IMR-90 (cell line): ENCODE measurements around the gene PDE11A. TPM values are rescaled to one million over a fixed set of nuclear protein-coding genes. Genes with fewer than 3 reads are reported as not detected.

Source experiments
- ATAC-seq: fragments of 200-7000 bp; cut with Tn5 transposase; 2 replicates; pipeline ENCODE4 v1.9.1; 2020; ENCODE audit warnings: low read depth, mild to moderate bottlenecking, moderate library complexity
- BruUV-seq: library from RNA; stranded (reverse); fragments of 400-500 nt; replicated peaks from 2 replicates; lab custom pipeline; 2021; lab: Mats Ljungman, UMichigan
- CTCF ChIA-PET: fragments of 300-600 bp; formaldehyde crosslinking; extraction: SDS; loops from one replicate; lab custom pipeline; 2021; ENCODE audit warnings: antibody characterized with exemption; lab: Yijun Ruan, JAX
- POLR2A ChIA-PET: fragments of 300-600 bp; sonication (Branson Sonifier 250); formaldehyde crosslinking; loops from one replicate; lab custom pipeline; 2022; ENCODE audit warnings: antibody characterized with exemption; ENCODE audit not compliant: unreplicated experiment; lab: Charles Lee
- DNase-seq: peaks from one replicate; pipeline ENCODE4 v3.0.0; 2013
- H2AFZ ChIP-seq: replicated peaks from 2 replicates; pipeline ENCODE3; 2013; ENCODE audit warnings: low read length, mild to moderate bottlenecking; ENCODE audit not compliant: poor library complexity
- H2AK5ac ChIP-seq: 2 replicates; pipeline ENCODE4 v1.6.1; 2013; ENCODE audit warnings: low read depth, low read length, inconsistent platforms
- H2AK9ac ChIP-seq: replicated peaks from 2 replicates; pipeline ENCODE3; 2013; ENCODE audit warnings: mild to moderate bottlenecking, low read depth, low read length, moderate library complexity; ENCODE audit not compliant: poor library complexity
- H2BK120ac ChIP-seq: 2 replicates; pipeline ENCODE4 v1.6.1; 2013; ENCODE audit warnings: low read depth, low read length, inconsistent platforms
- H2BK15ac ChIP-seq: 3 replicates; pipeline ENCODE4 v1.6.1; 2013; ENCODE audit warnings: low read depth, low read length, inconsistent platforms
- H2BK20ac ChIP-seq: 2 replicates; pipeline ENCODE4 v1.6.1; 2013; ENCODE audit warnings: low read depth, mild to moderate bottlenecking, inconsistent platforms, low read length, moderate library complexity
- H2BK5ac ChIP-seq: 2 replicates; pipeline ENCODE4 v1.6.1; 2013; ENCODE audit warnings: mild to moderate bottlenecking, low read depth, low read length, inconsistent platforms; ENCODE audit not compliant: poor library complexity, severe bottlenecking
- H3K14ac ChIP-seq: replicated peaks from 2 replicates; pipeline ENCODE4 v1.6.1; 2013; ENCODE audit warnings: low read depth, low read length, inconsistent platforms
- H3K18ac ChIP-seq: 2 replicates; pipeline ENCODE4 v1.6.1; 2013; ENCODE audit warnings: low read depth, low read length, control low read depth
- H3K23ac ChIP-seq: 2 replicates; pipeline ENCODE4 v1.6.1; 2013; ENCODE audit warnings: low read depth, low read length, inconsistent platforms
- H3K27ac ChIP-seq: 2 replicates; pipeline ENCODE4 v1.5.1; 2013; ENCODE audit warnings: mild to moderate bottlenecking, control low read depth, low read length; ENCODE audit not compliant: insufficient read depth
- H3K27me3 ChIP-seq: 2 replicates; pipeline ENCODE4 v1.6.1; 2013; ENCODE audit warnings: low read length; ENCODE audit not compliant: control insufficient read depth, insufficient read depth
- H3K36me3 ChIP-seq: 2 replicates; pipeline ENCODE4 v1.6.1; 2013; ENCODE audit warnings: low read length, mixed read lengths; ENCODE audit not compliant: control insufficient read depth, insufficient read depth
- H3K4ac ChIP-seq: 2 replicates; pipeline ENCODE4 v1.6.1; 2013; ENCODE audit warnings: low read depth, low read length, inconsistent platforms
- H3K4me1 ChIP-seq: 2 replicates; pipeline ENCODE4 v1.6.1; 2013; ENCODE audit warnings: low read length, mixed read lengths; ENCODE audit not compliant: control insufficient read depth, insufficient read depth
- H3K4me2 ChIP-seq: 2 replicates; pipeline ENCODE4 v1.6.1; 2013; ENCODE audit warnings: low read depth, mild to moderate bottlenecking, control low read depth, low read length, moderate library complexity
- H3K4me3 ChIP-seq: 2 replicates; pipeline ENCODE4 v1.5.1; 2013; ENCODE audit warnings: low read depth, mild to moderate bottlenecking, control low read depth, low read length, moderate library complexity; ENCODE audit not compliant: insufficient read depth
- H3K56ac ChIP-seq: 2 replicates; pipeline ENCODE4 v1.6.1; 2013; ENCODE audit warnings: low read length, inconsistent platforms; ENCODE audit not compliant: insufficient read depth; ENCODE audit errors: extremely low read depth
- H3K79me1 ChIP-seq, 2 experiments: 2 replicates each; pipeline ENCODE4 v1.6.1; 2013; ENCODE audit warnings: low read length in 2 of 2, inconsistent platforms in 1 of 2, low read depth in 1 of 2
- H3K9ac ChIP-seq: 2 replicates; pipeline ENCODE4 v1.6.1; 2013; ENCODE audit warnings: low read depth, low read length, control low read depth
- H3K9me1 ChIP-seq: 2 replicates; pipeline ENCODE4 v1.6.1; 2013; ENCODE audit warnings: low read length, inconsistent platforms; ENCODE audit not compliant: insufficient read depth
- H3K9me3 ChIP-seq: 2 replicates; pipeline ENCODE4 v1.6.1; 2013; ENCODE audit warnings: low read length; ENCODE audit not compliant: control insufficient read depth, insufficient read depth
- H4K20me1 ChIP-seq: 2 replicates; pipeline ENCODE4 v1.6.1; 2013; ENCODE audit warnings: low read length, inconsistent platforms; ENCODE audit not compliant: insufficient read depth
- H4K5ac ChIP-seq: 2 replicates; pipeline ENCODE4 v1.6.1; 2013; ENCODE audit warnings: mild to moderate bottlenecking, low read depth, low read length, control low read depth
- H4K8ac ChIP-seq, 2 experiments: 2 replicates each; pipeline ENCODE4 v1.6.1; 2013; ENCODE audit warnings: low read depth in 2 of 2, low read length in 2 of 2, control low read depth in 1 of 2, inconsistent platforms in 1 of 2
- H4K91ac ChIP-seq: 2 replicates; pipeline ENCODE4 v1.6.1; 2013; ENCODE audit warnings: low read depth, low read length, inconsistent platforms; ENCODE audit not compliant: insufficient read depth
- BHLHE40 ChIP-seq: fragments of 150-350 bp; IDR thresholded peaks from 2 replicates; pipeline ENCODE4 v1.6.1; 2016; ENCODE audit warnings: mild to moderate bottlenecking, low read depth, low read length
- CTCF ChIP-seq: conservative IDR thresholded peaks from 2 replicates; pipeline ENCODE4 v1.5.1; 2012; ENCODE audit warnings: mild to moderate bottlenecking, low read depth, low read length, improper control_type of control experiment
- WGBS, 2 experiments: methylation state at CpG; one replicate each; pipeline versions ENCODE4 v1.1.5 to v1.1.7; 2013; ENCODE audit warnings: missing lambda C conversion rate in 2 of 2; ENCODE audit not compliant: insufficient read length in 1 of 2; ENCODE audit errors: extremely low coverage in 2 of 2; 5-methylcytosine and 5-hydroxymethylcytosine counted together
- dilution Hi-C: fragments of 300-500 bp; cut with HindIII; formaldehyde crosslinking; loops from one replicate; pipeline ENCODE4 v1.14.3; 2018; ENCODE audit warnings: low sequenced_read_pairs; ENCODE audit not compliant: unreplicated experiment
- in situ Hi-C: fragments of 300-500 bp; cut with MboI; formaldehyde crosslinking; loops from 3 replicates; pipeline ENCODE4 v1.14.3; 2019; ENCODE audit warnings: low sequenced_read_pairs, inconsistent platforms, mixed read lengths
- intact Hi-C: fragments of 100-400 bp; cut with micrococcal nuclease; formaldehyde crosslinking; loops from 2 replicates; pipeline ENCODE4 v1.10.0; 2022
- polyA plus RNA-seq, 3 experiments: library from polyadenylated mRNA; depleted of rRNA; stranded (reverse); fragments of >200 nt; gene quantifications; 2 replicates each; pipeline ENCODE4 v1.2.3, GENCODE V29; 2012; ENCODE audit warnings: low replicate concordance in 1 of 3
- total RNA-seq: library from RNA; depleted of rRNA; stranded (reverse); fragments of >200 nt; gene quantifications from 2 replicates; pipeline ENCODE4 v1.2.3, GENCODE V29; 2012

Gene PDE11A
- total and polyA plus RNA-seq, 2 of the 4 experiments (the other 2 are of a cell fraction): 0.21 to 0.72 TPM

GRCh38 chr2:177972782-177973181 lies 99.8 kb downstream of the PDE11A start:
- Histone ChIP-seq H3K56ac (no peak overlapping the region), H3K18ac (no peak overlapping the region), H2BK120ac (no peak overlapping the region), H3K23ac (no peak overlapping the region), H2AFZ (no peak overlapping the region), H4K20me1 (no peaks in the 10 kb centered on the region), H3K4me3 (no peak overlapping the region), H3K9me3 (no peaks in the 10 kb centered on the region), H4K8ac (no peak overlapping the region), H3K14ac (no peak overlapping the region), H2BK5ac (no peak overlapping the region), H3K9ac (no peak overlapping the region), H3K79me1 (no peaks in the 10 kb centered on the region), H2BK20ac (no peak overlapping the region), H2AK5ac (no peak overlapping the region), H3K4me2 (no peak overlapping the region), H3K9me1 (no peaks in the 10 kb centered on the region), H4K91ac (no peak overlapping the region), H3K36me3 (no peaks in the 10 kb centered on the region), H3K27me3 (no peaks in the 10 kb centered on the region), H3K4me1 (no peaks in the 10 kb centered on the region), H2BK15ac (no peak overlapping the region), H2AK9ac (no peak overlapping the region), H3K4ac (no peak overlapping the region), H4K5ac (no peak overlapping the region), H3K27ac (no peak overlapping the region)
- dilution Hi-C loops (no loop called here), in situ Hi-C loops (no loop called here), intact Hi-C loops (no loop called here)
- no peak for ATAC-seq
- BruUV-seq: no TSS peak
- no CpG with 5 or more reads among the region's 8 CpGs for WGBS, 2 experiments
- DNase-seq: no peak
- ChIA-PET CTCF (no interaction called here), POLR2A (no interaction called here)
- TF ChIP-seq BHLHE40 (no peak), CTCF (no peak)
